GM18507 (cell line): Measurements from ENCODE around the gene RAB3IP.
"Not testable (repeated sequence)": the region's sequence is repeated elsewhere in the genome, so short reads cannot be mapped to it uniquely, and the experiment has no call there.

Experiments
- DNase-seq: peaks from one replicate; pipeline ENCODE4 v3.0.0; 2011; ENCODE audit warnings: low read depth; ENCODE audit not compliant: insufficient read length; ENCODE audit errors: extremely low spot score
- FAIRE-seq: peaks from 2 replicates; lab custom pipeline; 2011; peaks lifted over from hg19 to GRCh38; lab: Jason Lieb, UNC

The RAB3IP gene

GRCh38 chr12:69828897-69829296, 90.2 kb downstream of the RAB3IP start:
- DNase-seq (no peak), FAIRE-seq (no peak)

GRCh38 chr12:69833696-69834095, 95.0 kb downstream of the RAB3IP start:
- FAIRE-seq (no peak), DNase-seq (no peak)

GRCh38 chr12:69834147-69834546, 95.5 kb downstream of the RAB3IP start:
- DNase-seq: no peak
- no peak for FAIRE-seq

GRCh38 chr12:69834576-69834975, 95.9 kb downstream of the RAB3IP start:
- no peak for DNase-seq
- FAIRE-seq: no peak

DNA sequence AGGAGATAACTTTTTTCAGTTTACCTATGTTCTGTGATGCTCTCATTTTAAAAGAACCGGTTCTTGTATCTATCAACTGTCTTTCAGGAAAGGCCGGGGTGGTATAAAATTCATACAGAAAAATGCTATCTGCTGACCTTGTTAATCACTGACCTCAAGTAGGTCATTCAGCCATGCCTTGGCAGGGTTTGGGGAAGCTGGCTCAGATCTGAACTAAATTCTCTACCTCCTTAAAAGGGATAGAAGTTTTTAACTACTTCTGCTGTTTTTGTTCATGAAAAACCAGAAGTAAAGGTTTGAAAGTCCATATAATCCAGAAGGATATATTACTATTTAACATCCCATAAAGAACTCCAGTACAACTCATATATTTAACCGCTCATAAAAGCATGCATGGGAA, 96.4 kb downstream of the RAB3IP start:
- FAIRE-seq: no peak
- no peak for DNase-seq

- DNase-seq (no peak), FAIRE-seq (no peak)
These were observed 97.4 kb downstream of the RAB3IP start for GRCh38 chr12:69836015-69836414.

GRCh38 chr12:69837191-69837590, 98.5 kb downstream of the RAB3IP start:
- DNase-seq (no peak), FAIRE-seq (no peak)

GRCh38 chr12:69837657-69838415, 99.2 kb downstream of the RAB3IP start:
- DNase-seq (no peak), FAIRE-seq (no peak)

DNA sequence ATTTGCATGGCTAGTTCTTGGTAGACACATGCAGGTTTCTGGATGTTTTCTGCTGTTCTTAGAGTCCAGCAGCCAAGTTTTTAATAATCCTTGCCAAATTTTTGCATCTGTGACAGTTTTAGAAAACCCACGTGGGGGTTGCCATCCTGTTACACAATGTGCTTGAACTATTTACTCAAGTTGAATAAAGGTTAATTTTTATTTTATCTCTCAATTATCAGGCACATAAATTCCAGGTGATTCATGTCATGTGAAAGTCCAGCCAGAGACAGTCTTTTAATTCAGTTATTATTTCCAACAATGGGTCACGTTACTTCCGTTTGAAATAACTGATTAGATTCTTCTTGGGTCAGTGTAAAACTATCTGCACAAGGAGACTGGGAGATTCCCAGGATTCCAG, 102.1 kb downstream of the RAB3IP start:
- DNase-seq: no peak
- no peak for FAIRE-seq

DNA sequence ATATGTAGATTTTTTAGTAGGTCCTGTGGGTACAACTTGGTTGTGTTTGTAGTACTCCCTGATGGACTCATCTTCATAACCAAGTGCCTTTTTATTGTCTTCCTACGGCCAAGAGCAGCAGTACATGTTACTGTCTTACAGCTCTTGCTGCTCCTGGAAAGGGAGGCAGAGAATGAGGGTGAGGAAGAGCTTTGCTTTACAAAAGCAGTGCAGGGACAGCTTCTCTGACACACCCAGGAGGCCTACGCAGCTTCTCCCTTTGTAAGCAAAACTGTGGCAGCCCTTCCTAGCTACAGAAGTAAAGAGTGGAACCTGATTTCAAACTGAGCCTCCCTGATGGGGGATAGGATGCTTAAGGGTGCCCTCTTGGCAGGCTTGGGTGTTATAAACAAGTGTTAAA, 104.9 kb downstream of the RAB3IP start:
- FAIRE-seq (no peak), DNase-seq (no peak)

GRCh38 chr12:69844416-69844815, 105.8 kb downstream of the RAB3IP start:
- DNase-seq (no peak), FAIRE-seq (no peak)

DNA sequence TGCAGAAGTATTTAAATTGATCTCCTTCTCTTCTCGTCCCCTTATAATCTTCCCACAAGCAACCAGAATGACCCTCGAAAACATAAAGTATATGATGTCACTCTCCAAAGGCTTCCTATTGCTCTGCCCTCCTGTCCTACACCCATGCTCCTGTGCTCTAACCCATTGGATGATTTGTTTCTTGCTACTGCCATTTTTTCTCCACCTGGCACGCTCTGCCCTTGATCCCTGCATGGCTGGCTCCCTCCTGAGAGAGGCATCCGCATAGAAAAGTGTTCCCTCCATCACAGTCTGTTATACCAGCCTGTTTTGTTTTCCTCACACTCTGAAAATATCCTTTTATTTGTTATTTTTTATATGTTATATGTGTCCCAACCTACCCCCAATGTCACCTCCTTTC, 106.2 kb downstream of the RAB3IP start:
- DNase-seq: no peak
- FAIRE-seq: no peak

DNA sequence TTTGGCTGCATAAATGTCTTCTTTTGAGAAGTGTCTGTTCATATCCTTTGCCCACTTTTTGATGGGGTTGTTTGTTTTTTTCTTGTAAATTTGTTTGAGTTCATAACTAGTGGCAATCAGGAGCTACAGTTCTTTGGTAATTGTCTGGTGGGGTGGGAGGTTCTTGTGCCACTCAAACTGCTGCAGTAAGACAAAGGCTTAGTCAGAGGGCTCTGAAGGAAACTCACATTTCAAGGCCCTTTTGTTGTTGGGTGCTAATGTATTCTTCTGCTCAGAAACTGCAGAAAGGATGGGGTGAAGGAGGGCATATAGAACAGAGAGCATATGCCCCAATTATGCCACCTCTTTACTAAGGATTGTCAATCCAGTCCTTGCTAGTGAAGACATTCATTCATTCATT, 108.3 kb downstream of the RAB3IP start:
- no peak for FAIRE-seq

GRCh38 chr12:69851976-69852375, 113.3 kb downstream of the RAB3IP start:
- DNase-seq (no peak), FAIRE-seq (no peak)

More for the DNA sequence above, 108.3 kb downstream of the RAB3IP start:
- no peak for DNase-seq

DNA sequence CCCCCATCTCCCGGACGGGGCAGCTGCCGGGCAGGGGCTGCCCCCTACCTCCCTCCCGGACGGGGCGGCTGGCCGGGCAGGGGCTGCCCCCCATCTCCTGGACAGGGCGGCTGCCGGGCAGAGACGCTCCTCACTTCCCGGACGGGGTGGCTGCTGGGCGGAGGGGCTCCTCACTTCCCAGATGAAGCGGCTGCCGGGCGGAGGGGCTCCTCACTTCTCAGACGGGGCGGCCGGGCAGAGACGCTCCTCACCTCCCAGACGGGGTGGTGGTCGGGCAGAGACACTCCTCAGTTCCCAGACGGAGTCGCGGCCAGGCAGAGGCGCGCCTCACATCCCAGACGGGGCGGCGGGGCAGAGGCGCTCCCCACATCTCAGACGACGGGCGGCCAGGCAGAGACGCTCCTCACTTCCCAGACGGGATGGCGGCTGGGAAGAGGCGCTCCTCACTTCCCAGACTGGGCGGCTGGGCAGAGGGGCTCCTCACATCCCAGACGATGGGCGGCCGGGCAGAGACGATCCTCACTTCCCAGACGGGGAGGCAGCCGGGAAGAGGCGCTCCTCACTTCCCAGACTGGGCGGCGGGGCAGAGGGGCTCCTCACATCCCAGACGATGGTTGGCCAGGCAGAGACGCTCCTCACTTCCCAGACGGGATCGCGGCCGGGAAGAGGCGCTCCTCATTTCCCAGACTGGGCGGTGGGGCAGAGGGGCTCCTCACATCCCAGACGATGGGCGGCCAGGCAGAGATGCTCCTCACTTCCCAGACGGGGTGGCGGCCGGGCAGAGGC, 114.7 kb downstream of the RAB3IP start:
- not testable (repeated sequence) for DNase-seq, FAIRE-seq

- FAIRE-seq: no peak
- no peak for DNase-seq
These were observed 128.0 kb downstream of the RAB3IP start for GRCh38 chr12:69866698-69867097.

DNA sequence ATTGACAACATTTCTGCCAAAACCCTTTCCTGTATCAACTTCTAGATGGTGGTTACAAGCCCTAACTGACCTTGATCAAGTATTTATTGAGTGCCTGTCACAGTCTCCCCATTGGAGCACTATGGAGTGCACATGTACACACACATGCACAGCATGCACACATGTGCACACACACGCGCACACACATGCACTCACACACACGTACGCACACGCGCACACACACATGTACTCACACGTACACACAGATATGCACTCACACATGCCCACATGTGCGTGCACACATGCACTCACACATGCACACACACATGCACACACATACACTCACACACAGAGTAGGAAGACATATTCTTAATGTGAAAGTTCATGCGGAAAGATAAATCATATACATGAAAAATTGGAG, 130.0 kb downstream of the RAB3IP start:
- DNase-seq (no peak), FAIRE-seq (no peak)

DNA sequence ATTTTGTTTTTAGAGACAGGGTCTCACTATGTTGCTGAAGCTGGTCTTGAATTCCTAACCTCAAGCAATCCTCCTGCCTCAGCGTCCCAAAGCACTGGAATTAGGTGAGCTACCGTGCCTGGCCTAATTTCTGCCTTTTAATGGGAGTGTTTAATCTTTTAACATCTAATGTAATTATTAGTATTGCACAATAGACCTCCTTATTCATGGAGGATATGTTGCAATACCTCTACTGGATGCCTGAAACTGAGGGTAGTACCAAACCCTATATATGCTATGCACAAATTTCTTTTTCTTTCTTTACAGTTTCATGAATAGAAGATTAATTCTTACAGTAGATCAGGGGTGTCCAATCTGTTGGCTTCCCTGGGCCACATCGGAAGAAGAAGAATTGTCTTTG, 134.1 kb downstream of the RAB3IP start:
- FAIRE-seq (no peak), DNase-seq (no peak)
